ENCODE data around the gene PTPRD. TPM values are rescaled to one million over a fixed set of nuclear protein-coding genes. Genes with fewer than 3 reads are reported as not detected.

PTPRD gene
- total RNA-seq, 4 donors from 2014 or later: 0.78 to 11.7 (median 1.6) TPM

GRCh38 chr9:9522406-9522805 is 1090.4 kb downstream of the PTPRD start:
- Histone ChIP-seq H3K4me3 (no peak overlapping the region), H3K9me3 (no peaks in the 10 kb centered on the region), H3K27ac (no peak overlapping the region), H3K27me3 (no peaks in the 10 kb centered on the region), H3K36me3 (no peaks in the 10 kb centered on the region), H3K4me1 (no peaks in the 10 kb centered on the region)
- TF ChIP-seq POLR2A (IDR thresholded peaks at IDR 0.05) (no peak), CTCF (IDR thresholded peaks at IDR 0.05 in 4 of 5, conservative IDR thresholded peaks at IDR 0.05 in 1 of 5) (no peak)
- in situ Hi-C loops (cut with MboI; ENCODE audit: low sequenced_read_pairs in 4 of 4) (no loop called here), intact Hi-C loops (cut with DNase I; ENCODE audit: low total_unique reads) (no loop called here)
- DNase-seq (no peak), ATAC-seq (no peak)

- Histone ChIP-seq H3K27me3 (no peaks in the 10 kb centered on the region), H3K36me3 (no peaks in the 10 kb centered on the region), H3K9me3 (no peaks in the 10 kb centered on the region), H3K27ac (no peak overlapping the region), H3K4me1 (no peaks in the 10 kb centered on the region), H3K4me3 (no peak overlapping the region)
- ATAC-seq (no peak), DNase-seq (no peak)
- in situ Hi-C loops (cut with MboI; ENCODE audit: low sequenced_read_pairs in 4 of 4): no loop called here
- intact Hi-C loops (cut with DNase I; ENCODE audit: low total_unique reads): no loop called here
- TF ChIP-seq POLR2A (IDR thresholded peaks at IDR 0.05): no peak
- no peak for TF ChIP-seq CTCF (IDR thresholded peaks at IDR 0.05 in 4 of 5, conservative IDR thresholded peaks at IDR 0.05 in 1 of 5)
Observed at GRCh38 chr9:9521033-9521779, 1091.6 kb downstream of the PTPRD start.

GRCh38 chr9:9504869-9505268 is 1107.9 kb downstream of the PTPRD start:
- Histone ChIP-seq H3K27me3 (no peaks in the 10 kb centered on the region), H3K4me3 (no peak overlapping the region), H3K27ac (no peak overlapping the region), H3K4me1 (no peaks in the 10 kb centered on the region), H3K36me3 (no peaks in the 10 kb centered on the region), H3K9me3 (no peaks in the 10 kb centered on the region)
- no peak for TF ChIP-seq CTCF (IDR thresholded peaks at IDR 0.05 in 4 of 5, conservative IDR thresholded peaks at IDR 0.05 in 1 of 5)
- no peak for TF ChIP-seq POLR2A (IDR thresholded peaks at IDR 0.05)
- in situ Hi-C loops (cut with MboI; ENCODE audit: low sequenced_read_pairs in 4 of 4): no loop called here
- ATAC-seq (no peak), DNase-seq (no peak)
- intact Hi-C loops (cut with DNase I; ENCODE audit: low total_unique reads): no loop called here

- intact Hi-C loops (cut with DNase I; ENCODE audit: low total_unique reads) (no loop called here), in situ Hi-C loops (cut with MboI; ENCODE audit: low sequenced_read_pairs in 4 of 4) (no loop called here)
- ATAC-seq: no peak
- Histone ChIP-seq H3K4me1 (no peaks in the 10 kb centered on the region), H3K4me3 (no peak overlapping the region), H3K27ac (no peak overlapping the region), H3K27me3 (no peaks in the 10 kb centered on the region), H3K36me3 (no peaks in the 10 kb centered on the region), H3K9me3 (no peaks in the 10 kb centered on the region)
- DNase-seq: no peak
- TF ChIP-seq CTCF (IDR thresholded peaks at IDR 0.05 in 4 of 5, conservative IDR thresholded peaks at IDR 0.05 in 1 of 5) (no peak), POLR2A (IDR thresholded peaks at IDR 0.05) (no peak)
Observed at GRCh38 chr9:9499546-9499945, 1113.3 kb downstream of the PTPRD start.

- no peak overlapping the region for H3K4me3 ChIP-seq
Observed at GRCh38 chr9:9498846-9499245, 1114.0 kb downstream of the PTPRD start.

More at GRCh38 chr9:9498846-9499245, 1114.0 kb downstream of the PTPRD start:
- TF ChIP-seq POLR2A (IDR thresholded peaks at IDR 0.05) (no peak), CTCF (IDR thresholded peaks at IDR 0.05 in 4 of 5, conservative IDR thresholded peaks at IDR 0.05 in 1 of 5) (no peak)
- Histone ChIP-seq H3K4me1 (no peaks in the 10 kb centered on the region), H3K9me3 (no peaks in the 10 kb centered on the region), H3K27ac (no peak overlapping the region), H3K27me3 (no peaks in the 10 kb centered on the region), H3K36me3 (no peaks in the 10 kb centered on the region)
- ATAC-seq (no peak), DNase-seq (no peak)
- in situ Hi-C loops (cut with MboI; ENCODE audit: low sequenced_read_pairs in 4 of 4): no loop called here
- intact Hi-C loops (cut with DNase I; ENCODE audit: low total_unique reads): no loop called here
